Breast epithelium (tissue), 4 donors: ENCODE data around the gene MX1. TPM values are rescaled to one million over a fixed set of nuclear protein-coding genes. Genes with fewer than 3 reads are reported as not detected.

Source experiments
- DNase-seq, 2 donors: peaks; one replicate each; pipeline ENCODE4 v3.0.0-alpha.2; 2019; ENCODE audit warnings: low spot score in 2 of 2
- H3K27ac ChIP-seq, 2 donors: fragments of 200-600 bp; sonication (generic) in 1 of 2; one replicate each; pipeline ENCODE4 v1.5.1; 2016 to 2019; ENCODE audit warnings: mild to moderate bottlenecking in 1 of 2
- H3K27me3 ChIP-seq, 2 donors: fragments of 200-600 bp; sonication (generic) in 1 of 2; one replicate each; pipeline versions ENCODE4 v1.5.1 to v1.6.0; 2017 to 2019; ENCODE audit warnings: control low read depth in 1 of 2, mild to moderate bottlenecking in 1 of 2
- H3K36me3 ChIP-seq: fragments of 200-600 bp; one replicate; pipeline ENCODE4 v1.5.1; 2019
- H3K4me1 ChIP-seq, 2 donors: fragments of 200-600 bp; sonication (generic); one replicate each; pipeline ENCODE4 v1.5.1; 2016 to 2019; ENCODE audit warnings: control low read depth in 1 of 2
- H3K4me3 ChIP-seq, 3 donors: fragments of 200-600 bp; sonication (generic); 1 replicate in 2 of 3; 2 replicates in 1 of 3; pipeline ENCODE4 v1.5.1; 2016 to 2019; ENCODE audit warnings: mild to moderate bottlenecking in 3 of 3, moderate library complexity in 2 of 3
- H3K9me3 ChIP-seq, 2 donors: fragments of 200-600 bp; sonication (generic) in 1 of 2; one replicate each; pipeline ENCODE4 v1.5.1; 2016 to 2019; ENCODE audit warnings: control low read depth in 1 of 2
- CTCF ChIP-seq, 3 donors: fragments of 450-650 bp; IDR thresholded peaks; one replicate each; pipeline ENCODE4 v1.5.1; 2016 to 2017; ENCODE audit warnings: antibody characterized with exemption in 3 of 3, mild to moderate bottlenecking in 3 of 3, moderate library complexity in 3 of 3
- POLR2A ChIP-seq: fragments of 450-650 bp; IDR thresholded peaks from one replicate; pipeline ENCODE4 v1.6.1; 2016; ENCODE audit warnings: antibody characterized with exemption, mild to moderate bottlenecking, moderate library complexity
- POLR2AphosphoS5 ChIP-seq, 3 donors: sonication (generic); formaldehyde crosslinking; IDR thresholded peaks; one replicate each; pipeline ENCODE4 v1.6.1; 2017; ENCODE audit warnings: antibody characterized with exemption in 3 of 3
- intact Hi-C: fragments of 100-400 bp; cut with DNase I; formaldehyde crosslinking; loops from one replicate; pipeline ENCODE4 v1.15.1; 2023; ENCODE audit warnings: low total_unique reads
- total RNA-seq, 3 donors: library from RNA; depleted of rRNA; stranded (reverse); fragments of >200 nt; gene quantifications; one replicate each; pipeline ENCODE4 v1.1.0, GENCODE V29; 2016

The MX1 gene
- total RNA-seq, 3 donors from 2014 or later, result 13.4 to 23.1 (median 21.8) TPM

GRCh38 chr21:41387042-41387819, 38.8 kb upstream of the MX1 start:
- TF ChIP-seq CTCF (IDR thresholded peaks at IDR 0.05) (no peak), POLR2A (no peak), POLR2AphosphoS5 (IDR thresholded peaks at IDR 0.05) (no peak)
- intact Hi-C loops, result loop anchor here (10.0 kb wide), 1 partner anchor 562 kb away; no protein-coding TSS in a partner anchor
- peak in 1 of 2 donors; percentile 28 for DNase-seq
- Histone ChIP-seq H3K4me3 (no peak overlapping the region), H3K9me3 (no peaks in the 10 kb centered on the region), H3K4me1 (peaks cover 0 to 4% of the 10 kb centered on the region in 2 donors), H3K27me3 (no peaks in the 10 kb centered on the region), H3K27ac (peak overlapping the region; percentile 72 to 89), H3K36me3 (no peaks in the 10 kb centered on the region)

- no peak for TF ChIP-seq CTCF (IDR thresholded peaks at IDR 0.05)
- TF ChIP-seq POLR2AphosphoS5 (IDR thresholded peaks at IDR 0.05), result no peak
- TF ChIP-seq POLR2A, result no peak
- no peak overlapping the region for H3K4me3 ChIP-seq
- no peaks in the 10 kb centered on the region for H3K36me3 ChIP-seq
- H3K9me3 ChIP-seq, result no peaks in the 10 kb centered on the region
- peaks cover 0 to 4% of the 10 kb centered on the region in 2 donors for H3K4me1 ChIP-seq
- H3K27me3 ChIP-seq, result no peaks in the 10 kb centered on the region
- peak in 1 of 2 donors; percentile 15 for DNase-seq
- intact Hi-C loops, result loop anchor here (10.0 kb wide), 1 partner anchor 563 kb away; no protein-coding TSS in a partner anchor
- peak overlapping the region; percentile 72 to 89 for H3K27ac ChIP-seq
Measured at GRCh38 chr21:41387824-41388223, 38.2 kb upstream of the MX1 start.

GRCh38 chr21:41388259-41388658, 37.8 kb upstream of the MX1 start:
- TF ChIP-seq CTCF (IDR thresholded peaks at IDR 0.05), result no peak
- no peak for TF ChIP-seq POLR2A
- no peak for TF ChIP-seq POLR2AphosphoS5 (IDR thresholded peaks at IDR 0.05)
- no peak overlapping the region for H3K4me3 ChIP-seq
- intact Hi-C loops, result loop anchor here (10.0 kb wide), 1 partner anchor 563 kb away; no protein-coding TSS in a partner anchor
- H3K9me3 ChIP-seq, result no peaks in the 10 kb centered on the region
- no peak for DNase-seq
- H3K27me3 ChIP-seq, result no peaks in the 10 kb centered on the region
- no peaks in the 10 kb centered on the region for H3K36me3 ChIP-seq
- H3K27ac ChIP-seq, result peak overlapping the region; percentile 72 to 89
- H3K4me1 ChIP-seq, result peaks cover 0 to 4% of the 10 kb centered on the region in 2 donors

GRCh38 chr21:41390043-41390639, 35.9 kb upstream of the MX1 start:
- DNase-seq, result peak in 1 of 2 donors; percentile 33
- H3K27me3 ChIP-seq, result no peaks in the 10 kb centered on the region
- no peak overlapping the region for H3K4me3 ChIP-seq
- H3K27ac ChIP-seq, result no peak overlapping the region
- H3K4me1 ChIP-seq, result peaks cover 0 to 4% of the 10 kb centered on the region in 2 donors
- H3K9me3 ChIP-seq, result no peaks in the 10 kb centered on the region
- intact Hi-C loops, result no loop called here
- H3K36me3 ChIP-seq, result no peaks in the 10 kb centered on the region
- TF ChIP-seq CTCF (IDR thresholded peaks at IDR 0.05) (no peak), POLR2AphosphoS5 (IDR thresholded peaks at IDR 0.05) (no peak), POLR2A (no peak)

- no peaks in the 10 kb centered on the region for H3K4me1 ChIP-seq
- DNase-seq, result no peak
- no peak overlapping the region for H3K27ac ChIP-seq
- H3K27me3 ChIP-seq, result no peaks in the 10 kb centered on the region
- TF ChIP-seq POLR2A, result no peak
- TF ChIP-seq CTCF (IDR thresholded peaks at IDR 0.05), result no peak
- no peak for TF ChIP-seq POLR2AphosphoS5 (IDR thresholded peaks at IDR 0.05)
- no peaks in the 10 kb centered on the region for H3K36me3 ChIP-seq
- intact Hi-C loops, result loop anchor here (1.0 kb wide), 1 partner anchor 14 kb away; no protein-coding TSS in a partner anchor
- H3K9me3 ChIP-seq, result no peaks in the 10 kb centered on the region
- H3K4me3 ChIP-seq, result no peak overlapping the region
Measured at GRCh38 chr21:41393876-41394465, 32.1 kb upstream of the MX1 start.
